HL-60/S4 treated with phorbol 12-myristate 13-acetate at 8.2 ng/mL for 4 days and 3 days (cell line): Measurements from ENCODE around the gene MRPL20.
"Not testable (repeated sequence)": the region's sequence is repeated elsewhere in the genome, so short reads cannot be mapped to it uniquely, and the experiment has no call there.

Source experiments
- in situ Hi-C: fragments of 300-500 bp; cut with MboI; formaldehyde crosslinking; loops from 2 replicates; pipeline ENCODE4 v1.15.0; 2022; ENCODE audit warnings: low sequenced_read_pairs

Gene MRPL20

DNA sequence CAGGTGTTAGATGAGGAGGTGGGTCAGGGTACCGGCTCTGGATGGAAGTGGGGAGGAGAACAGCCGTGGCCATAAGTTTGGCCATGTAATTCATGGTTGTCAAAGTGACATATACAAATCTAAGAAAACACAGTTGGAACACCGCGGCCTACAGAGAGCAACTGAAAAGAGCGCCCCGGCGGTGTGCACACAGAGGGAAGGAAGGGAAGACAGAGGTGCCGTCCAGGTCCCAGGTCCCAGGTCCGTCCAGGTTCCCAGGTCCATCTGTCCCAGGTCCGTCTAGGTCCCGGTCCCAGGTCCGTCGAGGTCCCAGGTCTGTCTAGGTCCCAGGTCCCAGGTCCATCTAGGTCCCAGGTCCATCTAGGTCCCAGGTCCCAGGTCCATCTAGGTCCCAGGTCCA, 4.5 kb upstream of the MRPL20 start:
- in situ Hi-C loops: no loop called here

DNA sequence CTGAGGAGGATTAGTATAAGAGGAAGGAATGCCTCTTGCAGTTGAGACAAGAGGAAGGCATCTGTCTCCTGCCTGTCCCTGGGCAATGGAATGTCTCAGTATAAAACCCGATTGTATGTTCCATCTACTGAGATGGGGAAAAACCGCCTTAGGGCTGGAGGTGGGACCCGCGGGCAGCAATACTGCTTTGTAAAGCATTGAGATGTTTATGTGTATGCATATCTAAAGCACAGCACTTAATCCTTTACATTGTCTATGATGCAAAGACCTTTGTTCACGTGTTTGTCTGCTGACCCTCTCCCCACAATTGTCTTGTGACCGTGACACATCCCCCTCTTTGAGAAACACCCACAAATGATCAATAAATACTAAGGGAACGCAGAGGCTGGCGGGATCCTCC, 3.1 kb upstream of the MRPL20 start:
- in situ Hi-C loops: not testable (repeated sequence)

DNA sequence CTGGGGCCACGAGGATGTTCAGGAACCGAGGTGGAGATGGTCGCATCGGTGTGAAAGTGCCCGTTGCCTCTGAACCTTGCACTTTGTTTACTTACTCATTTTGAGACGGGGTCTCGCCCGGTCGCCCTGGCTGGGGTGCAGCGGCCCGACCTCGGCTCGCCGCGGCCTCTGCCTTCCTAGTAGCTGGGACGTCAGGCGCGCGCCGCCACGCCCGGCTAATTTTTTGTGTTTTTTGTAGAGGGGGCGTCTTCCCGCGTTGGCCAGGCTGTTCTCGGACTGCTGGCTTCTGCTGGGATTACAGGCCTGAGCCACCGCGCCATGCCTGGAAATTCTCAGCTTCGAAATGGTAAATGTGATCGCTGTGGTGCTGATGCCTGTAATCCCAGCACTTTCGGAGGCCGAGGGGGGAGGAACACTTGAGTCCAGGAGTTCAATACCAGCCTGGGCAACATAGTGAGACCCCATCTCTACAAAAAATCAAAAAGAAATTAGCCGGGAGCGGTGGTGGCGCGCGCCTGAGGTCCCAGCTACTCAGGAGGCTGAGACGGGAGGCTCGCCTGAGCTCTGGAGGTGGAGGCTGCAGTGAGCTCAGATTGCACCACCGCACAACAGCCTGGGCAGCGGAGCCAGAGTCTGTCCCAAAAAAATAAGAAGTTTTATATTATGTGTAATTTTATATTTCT, 684 bp upstream of the MRPL20 start:
- in situ Hi-C loops: no loop called here

DNA sequence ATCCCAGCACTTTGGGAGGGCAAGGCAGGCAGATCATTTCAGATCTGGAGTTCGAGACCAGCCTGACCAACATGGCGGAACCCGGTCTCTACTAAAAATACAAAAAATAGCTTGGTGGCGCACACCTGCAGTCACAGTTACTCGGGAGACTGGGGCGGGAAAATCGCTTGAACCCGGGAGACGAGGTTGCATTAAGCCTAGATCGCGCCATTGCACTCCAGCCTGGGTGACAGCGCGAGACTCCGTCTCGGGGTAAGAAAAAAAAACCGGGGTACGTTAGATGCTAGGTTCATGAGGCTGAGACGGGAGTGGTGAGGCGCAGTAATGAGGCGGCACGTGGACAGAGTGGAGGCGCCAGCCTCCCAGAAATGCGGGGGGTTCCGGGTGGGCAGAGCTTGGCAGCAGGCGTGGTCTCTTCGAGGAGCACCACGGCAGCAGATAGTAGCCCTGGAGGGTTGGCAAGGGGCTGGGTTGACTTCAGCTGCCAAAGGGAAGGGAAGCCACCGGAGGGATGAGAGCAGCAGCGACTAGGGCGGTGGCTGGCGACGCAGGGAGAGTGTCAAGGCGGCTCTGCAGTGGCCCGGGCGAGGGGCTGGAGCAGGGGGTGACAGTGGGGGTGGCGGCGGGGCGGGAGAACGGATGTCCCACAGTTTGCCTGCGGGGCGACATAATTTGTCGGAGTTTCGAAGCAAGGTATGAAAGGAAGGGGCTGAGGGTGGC, 832 bp downstream of the MRPL20 start:
- in situ Hi-C loops: no loop called here

DNA sequence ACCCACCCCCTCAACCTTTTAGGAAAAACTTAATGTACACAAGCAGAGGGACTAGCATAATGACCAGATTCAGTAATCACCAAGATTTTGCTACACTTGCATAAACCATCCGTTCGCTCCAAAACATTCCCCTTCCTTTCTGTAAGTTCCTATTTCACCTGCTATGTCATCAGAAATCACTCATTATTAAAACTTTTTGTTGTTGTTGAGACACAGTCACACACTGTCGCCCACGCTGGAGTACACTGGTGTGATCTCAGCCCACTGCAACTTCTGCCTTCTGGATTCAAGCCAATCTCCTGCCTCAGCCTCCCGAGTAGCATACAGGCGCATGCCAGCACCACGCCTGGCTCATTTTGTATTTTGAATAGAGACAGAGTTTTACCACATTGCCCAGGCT, 3.4 kb downstream of the MRPL20 start:
- in situ Hi-C loops: no loop called here

DNA sequence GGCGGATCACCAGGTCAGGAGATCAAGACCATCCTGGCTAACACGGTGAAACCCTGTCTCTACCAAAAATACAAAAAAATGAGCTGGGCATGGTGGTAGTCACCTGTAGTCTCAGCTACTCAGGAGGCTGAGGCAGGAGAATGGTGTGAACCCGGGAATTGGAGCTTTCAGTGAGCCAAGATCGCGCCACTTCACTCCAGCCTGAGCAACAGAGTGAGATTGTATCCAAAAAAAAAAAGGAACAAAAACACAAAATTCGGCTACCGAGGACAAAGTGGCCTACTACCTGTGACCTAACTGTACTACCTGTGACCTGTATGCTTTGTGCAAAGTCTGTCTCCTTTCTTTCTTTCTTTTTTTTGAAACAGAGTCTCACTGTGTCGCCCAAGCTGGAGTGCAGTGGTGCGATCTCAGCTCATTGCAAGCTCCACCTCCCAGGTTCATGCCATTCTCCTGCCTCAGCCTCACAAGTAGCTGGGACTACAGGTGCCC, 4.1 kb downstream of the MRPL20 start:
- in situ Hi-C loops: not testable (repeated sequence)

DNA sequence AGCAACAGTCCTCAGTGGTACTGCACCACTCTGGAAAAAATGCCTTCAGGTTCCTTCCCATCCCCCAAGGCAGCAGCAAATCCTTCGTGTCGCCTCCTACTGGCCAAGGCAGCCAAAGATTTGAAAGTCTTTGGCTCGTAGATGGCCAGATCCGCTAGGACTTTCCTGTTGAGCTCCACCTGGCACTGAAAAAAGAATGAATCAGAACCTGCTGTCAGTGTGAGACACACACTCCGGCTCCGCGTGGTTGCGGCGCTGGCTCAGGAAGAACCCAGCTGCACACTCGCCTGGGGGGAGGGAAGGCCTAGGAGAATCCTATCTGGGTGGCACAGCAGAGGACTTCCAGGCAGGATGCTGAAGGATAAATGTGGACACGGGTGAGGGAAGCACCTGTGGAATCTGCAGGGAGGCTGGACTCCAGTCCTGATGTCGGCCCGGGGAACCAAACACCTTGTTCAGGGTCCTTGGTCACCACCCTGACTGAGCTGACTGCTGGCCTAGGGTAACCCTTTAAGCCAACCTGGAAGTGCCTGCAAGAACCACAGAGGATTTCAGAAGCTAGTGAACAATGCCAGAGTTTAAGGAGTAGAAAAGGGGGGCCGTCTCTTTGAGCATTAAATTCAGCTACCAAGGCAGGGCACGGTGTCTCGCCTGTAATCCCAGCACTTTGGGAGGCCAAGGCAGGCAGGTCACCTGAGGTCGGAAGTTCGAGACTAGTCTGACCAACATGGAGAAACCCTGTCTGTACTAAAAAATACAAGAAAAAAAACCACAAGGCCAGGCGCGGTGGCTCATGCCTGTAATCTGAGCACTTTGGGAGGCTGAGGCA, 4.8 kb downstream of the MRPL20 start:
- in situ Hi-C loops: no loop called here

DNA sequence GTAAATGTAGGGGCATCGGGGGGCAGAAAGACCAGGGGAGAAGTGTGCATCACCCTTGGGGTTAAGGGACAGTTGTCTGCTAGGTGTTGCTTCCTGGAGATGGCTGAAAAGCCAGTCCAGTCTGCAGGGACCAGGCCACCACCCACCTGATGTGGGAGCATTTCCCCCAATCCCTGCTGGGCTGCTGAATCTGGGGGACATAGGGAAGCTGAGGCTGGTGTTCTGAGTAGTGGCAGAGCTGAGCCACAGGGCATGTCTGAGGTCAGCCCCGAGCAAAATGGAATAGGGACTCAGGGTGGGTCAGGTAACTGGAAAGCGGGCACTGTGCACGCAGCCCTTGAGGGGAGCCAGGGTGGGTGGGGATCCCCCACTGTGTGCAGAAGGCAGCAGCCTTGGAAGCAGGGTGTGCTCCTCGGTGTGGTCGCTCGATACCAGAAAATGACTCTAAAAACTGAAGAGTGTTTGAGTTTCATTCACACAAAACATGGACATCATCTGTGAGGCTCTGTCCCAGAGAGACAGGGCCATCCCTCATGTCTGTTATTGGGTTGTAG, 5.6 kb downstream of the MRPL20 start:
- in situ Hi-C loops: no loop called here

DNA sequence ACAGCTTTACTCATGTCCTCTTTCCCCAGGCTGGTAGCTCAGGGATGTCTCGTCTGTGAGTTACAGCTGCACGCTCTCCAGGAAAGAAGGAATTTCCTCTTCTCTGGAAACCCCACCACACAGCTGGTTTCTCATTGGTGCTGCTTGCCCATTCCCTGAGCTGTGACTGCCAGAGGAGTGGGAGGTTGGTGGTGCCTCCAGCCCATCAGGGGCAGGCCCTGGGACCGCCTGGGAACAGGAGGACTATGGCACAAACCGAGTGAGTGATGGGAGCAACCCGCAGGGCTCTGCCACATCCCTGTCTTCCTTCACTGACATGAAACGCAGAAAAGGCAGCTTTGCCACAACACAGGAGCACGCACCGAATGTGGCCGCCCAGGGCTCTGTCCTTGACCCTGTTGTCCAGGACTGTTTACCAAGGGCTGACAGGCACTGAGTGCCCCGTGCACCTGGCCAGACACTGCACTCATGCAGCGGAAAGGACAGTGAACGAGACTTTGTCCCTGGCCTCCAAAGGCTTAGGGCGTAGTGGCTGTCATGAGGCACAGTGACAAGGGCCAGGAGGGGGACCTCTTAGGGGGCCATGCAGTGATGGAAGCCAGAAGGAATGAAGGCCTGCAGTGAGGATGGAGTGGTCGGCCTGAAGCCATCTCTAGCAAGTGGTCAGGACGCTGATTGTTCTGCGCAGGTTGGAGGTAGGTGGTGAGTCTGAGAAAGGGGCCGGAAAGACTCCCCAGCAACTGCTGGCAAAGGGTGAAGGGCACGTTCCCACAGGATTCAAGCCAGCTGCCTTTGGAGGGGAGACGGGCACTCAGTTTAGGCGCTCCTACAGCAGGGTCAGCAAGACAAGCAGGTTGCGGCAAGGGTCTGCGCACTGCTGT, 6.3 kb downstream of the MRPL20 start:
- in situ Hi-C loops: no loop called here

DNA sequence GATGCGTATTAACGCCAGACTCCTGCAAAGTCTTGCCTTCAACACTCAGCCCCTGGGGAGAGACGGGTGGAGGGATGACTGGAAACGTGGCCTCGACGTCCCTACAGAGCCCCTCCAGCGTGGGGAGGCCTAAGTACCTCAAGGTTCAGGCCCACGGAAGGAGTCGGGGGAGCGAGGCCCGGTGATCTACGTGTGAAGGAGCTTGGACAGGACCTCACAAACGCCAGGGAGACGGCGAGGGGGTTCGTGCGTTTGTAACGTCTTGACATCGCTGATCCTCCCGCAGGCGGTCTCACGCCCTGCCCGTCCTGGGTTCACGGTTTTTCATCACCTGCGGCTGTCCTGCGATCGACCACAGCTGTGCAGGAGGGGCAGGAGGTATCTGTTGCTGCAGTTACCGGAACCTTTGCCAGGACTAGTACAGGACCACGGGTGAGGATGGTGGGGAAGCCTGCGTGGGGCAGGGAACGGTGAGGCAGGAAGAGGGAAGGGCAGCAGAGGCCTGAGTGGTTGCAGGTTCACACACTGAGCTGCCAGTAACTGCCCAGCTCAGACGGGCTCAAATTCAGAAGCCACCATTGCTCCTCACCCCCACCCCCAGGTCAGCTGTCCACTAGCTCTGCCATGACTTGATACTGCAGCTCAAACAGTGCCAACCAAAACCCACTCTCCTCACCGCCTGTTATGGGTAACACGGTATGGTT, 7.1 kb downstream of the MRPL20 start:
- in situ Hi-C loops: no loop called here

DNA sequence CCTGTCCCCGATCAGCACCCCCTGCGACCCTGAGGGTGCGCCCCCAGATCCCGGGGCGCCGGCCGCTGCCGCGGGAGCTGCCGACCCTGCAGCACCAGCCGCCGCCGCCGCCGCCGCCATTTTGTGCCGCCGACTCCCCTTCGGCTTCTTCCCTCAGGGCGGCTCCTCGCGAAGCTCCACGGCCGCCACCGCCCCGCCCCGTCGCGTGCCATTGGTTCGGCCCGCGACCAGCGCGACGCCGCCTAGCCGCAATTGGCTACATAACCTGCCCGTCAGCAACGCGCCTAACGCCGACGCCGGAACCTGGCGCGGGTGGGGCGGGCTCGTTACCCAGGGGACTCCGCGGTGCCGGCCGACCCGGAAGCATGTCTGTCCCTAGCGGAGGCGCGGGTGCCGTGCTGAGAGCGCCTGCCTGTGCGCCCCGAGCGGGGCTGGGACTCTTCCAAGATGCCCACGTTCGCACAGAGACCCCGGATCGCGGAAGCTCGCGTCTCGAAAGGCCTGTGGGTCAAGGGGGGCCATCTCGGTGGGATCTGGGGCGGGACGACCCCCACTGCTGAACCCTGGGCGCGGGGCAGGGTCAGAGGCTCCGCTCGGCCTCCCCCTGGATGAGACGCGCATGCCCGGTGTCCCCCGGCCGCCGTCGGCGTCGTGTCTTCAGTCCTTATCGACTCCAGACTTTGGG, 7.8 kb downstream of the MRPL20 start, which contains the start of gene CCNL2:
CCNL2 (minus strand) TSS at position 149 of the 685 bp plus-strand sequence; CDS start at position 120, 29 bp downstream.
- in situ Hi-C loops: no loop called here

DNA sequence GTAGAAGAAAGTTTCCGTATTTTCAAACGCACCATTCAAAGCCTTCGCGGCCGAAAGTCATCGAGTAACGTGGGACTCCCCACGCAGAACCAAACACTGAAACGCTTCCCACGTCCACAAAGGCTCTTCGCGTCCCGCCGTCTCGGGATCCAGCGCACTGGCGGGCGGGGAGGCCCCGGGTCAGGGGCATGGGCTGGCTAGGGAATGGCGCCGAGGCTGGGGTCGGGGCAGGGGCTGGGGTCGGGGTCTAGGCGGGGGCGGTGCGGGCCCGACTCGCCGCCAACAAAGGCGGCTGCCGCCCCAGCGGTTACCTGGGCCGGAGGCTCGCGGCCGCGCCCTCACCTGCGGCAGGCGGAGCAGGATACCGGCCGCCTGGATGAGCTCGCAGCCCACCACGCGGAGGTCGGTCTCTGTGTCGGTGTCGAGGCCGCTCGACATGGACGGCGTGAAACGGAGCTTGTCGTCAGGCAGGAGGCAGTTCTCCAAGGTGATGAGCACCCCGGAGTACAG, 8.4 kb downstream of the MRPL20 start:
- in situ Hi-C loops: no loop called here

DNA sequence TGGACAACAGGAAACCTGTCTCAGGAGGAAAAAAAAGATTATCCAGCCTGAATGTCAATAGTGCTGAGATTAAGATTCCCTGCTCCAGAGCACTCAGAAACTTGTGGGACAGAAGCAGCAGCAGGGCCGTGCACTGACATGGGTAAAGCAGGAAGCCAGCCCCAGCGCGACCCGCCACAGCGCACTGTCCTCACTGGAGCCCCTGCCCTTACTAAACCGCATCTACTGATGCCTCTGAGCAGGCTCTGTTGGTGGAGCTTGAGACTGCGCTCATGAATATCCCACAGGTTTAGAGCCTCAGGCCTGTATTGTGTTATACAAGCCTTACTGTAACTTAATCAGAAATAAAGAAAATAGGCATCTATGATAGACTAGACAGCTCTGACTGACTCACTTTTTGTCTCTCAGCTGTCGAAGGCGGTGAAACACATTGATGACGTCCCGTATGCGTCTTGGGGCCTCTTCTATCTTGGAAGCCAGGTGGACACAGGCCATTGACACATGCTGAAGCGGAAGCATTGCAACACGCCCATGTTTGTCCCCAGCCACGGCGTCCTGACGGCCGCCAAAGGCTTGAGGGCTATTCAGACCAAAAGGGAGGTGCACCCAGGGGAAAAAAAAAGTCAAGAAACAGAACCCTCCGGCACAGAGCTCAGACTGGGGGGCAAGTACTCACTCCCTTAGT, 9.1 kb downstream of the MRPL20 start:
- in situ Hi-C loops: no loop called here

DNA sequence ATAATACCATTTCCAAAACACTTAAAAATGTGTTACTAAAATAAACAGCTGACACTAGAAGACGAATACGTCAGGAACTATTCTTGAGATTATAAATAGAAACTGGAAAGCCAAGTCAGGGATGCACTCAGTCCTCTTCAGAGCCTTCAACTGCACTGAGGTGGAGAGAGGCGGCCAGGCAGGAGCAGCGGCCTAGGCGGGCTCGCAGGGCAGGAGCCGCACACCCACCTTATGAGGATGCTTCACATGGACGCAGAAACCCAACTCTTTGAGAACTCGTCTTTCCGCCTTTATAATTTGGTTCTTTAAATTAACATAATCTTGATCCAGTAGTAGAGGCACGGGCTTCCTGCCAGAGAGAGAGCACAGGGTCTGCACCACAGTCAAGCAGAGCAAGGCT, 11.9 kb downstream of the MRPL20 start:
- in situ Hi-C loops: no loop called here

DNA sequence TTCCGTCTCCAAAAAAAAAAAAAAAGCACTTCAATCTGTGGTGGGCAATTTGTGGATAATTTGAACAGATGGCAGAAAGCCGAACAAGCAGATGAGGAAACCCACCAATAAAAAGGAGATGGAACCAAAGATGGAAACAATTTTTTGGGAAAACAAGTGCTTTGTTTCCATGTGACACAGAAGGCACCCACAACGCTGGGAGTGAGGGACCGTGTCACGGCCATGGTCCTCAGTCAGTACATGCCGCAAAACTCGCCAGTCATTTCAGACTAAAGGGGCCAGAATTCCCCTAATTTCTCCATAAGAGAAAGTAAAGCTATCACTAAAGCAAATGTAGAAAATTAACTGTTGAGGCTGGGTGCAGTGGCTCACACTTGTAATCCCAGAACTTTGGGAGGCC, 13.0 kb downstream of the MRPL20 start:
- in situ Hi-C loops: no loop called here

DNA sequence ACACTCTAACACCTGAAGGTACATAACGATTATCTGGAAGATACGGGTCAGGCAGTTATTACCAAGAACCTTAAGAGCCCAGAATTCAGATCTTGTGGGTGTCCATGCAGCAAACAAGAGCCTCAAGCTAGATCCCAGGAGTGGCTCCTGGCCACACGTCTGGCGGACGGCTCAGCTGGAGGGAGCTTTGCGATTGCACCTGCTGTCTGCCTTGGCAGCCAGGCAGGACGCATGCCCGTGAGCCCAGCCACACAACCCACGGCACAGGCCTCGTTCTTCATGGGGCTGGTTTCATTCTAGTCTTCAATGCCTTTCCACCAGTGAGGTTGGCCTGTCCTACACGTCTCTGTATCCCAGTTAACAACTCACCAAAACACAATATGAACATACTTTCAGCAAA, 13.7 kb downstream of the MRPL20 start:
- in situ Hi-C loops: no loop called here

DNA sequence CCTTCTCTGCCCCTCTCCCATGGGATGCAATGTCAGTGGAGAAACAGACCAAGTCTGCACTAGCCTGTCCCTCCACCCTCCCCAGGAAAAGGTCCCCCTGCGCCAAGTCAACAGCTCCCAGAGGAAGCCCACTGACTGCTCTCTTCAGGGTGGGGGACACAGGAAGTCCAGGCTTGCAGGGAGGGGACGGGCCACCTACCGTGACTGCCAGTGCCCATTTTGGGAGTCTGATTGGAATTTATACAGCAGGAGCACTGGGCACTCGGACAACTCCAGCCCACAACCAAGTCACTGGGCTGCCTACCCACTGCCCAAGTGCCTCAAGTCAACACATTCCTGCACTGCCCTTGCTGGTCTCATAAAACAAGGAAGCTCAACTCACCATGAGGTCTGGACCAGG, 14.1 kb downstream of the MRPL20 start:
- in situ Hi-C loops: no loop called here

DNA sequence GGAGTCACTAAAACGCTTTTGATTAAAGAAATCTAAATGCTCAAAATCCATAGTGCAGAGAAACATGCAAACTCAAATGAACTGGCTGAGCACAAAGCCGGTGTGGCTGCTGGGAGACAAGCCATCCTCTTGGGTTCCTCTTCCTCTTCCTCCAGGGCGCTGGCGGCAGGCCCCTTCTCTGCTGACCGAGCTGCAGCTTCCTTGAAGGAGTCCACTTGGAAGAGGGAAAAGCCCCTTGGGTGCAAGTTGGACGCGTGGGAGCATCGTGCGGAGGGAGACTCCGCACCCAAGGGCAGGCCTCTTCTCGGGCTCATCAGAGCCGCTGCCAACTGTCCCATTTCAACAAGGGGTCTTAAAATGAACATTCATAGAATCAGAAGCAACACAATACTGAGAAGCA, 15.9 kb downstream of the MRPL20 start:
- in situ Hi-C loops: no loop called here
